DMS 273 treated with DMSO at 0.1 percent for 48 hours (cell line): ENCODE data around the gene KCNJ3.

Source experiments
- DNase-seq: peaks from one replicate; lab custom pipeline; 2025; lab: John Stamatoyannopoulos, UW

Gene KCNJ3

DNA sequence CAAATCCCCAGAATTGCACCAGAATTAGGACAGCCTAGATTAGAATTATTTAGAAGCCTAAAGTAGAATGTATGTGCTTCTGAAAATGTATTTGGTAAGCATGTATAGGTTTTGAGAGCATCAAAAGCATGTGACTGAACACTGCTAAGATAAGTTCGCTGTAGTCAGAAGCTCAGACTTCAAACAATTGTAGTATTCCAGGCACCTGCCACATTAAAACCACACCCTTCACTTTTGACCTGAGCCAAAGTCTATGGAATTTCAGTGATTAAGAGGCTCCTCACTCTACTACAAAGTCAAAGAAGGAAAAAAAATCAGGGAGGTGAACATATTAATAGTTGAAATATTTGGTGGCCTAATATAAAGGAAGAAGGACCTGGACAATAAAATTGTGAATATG is 8.2 kb downstream of the KCNJ3 start:
- peak; percentile 29 for DNase-seq

DNA sequence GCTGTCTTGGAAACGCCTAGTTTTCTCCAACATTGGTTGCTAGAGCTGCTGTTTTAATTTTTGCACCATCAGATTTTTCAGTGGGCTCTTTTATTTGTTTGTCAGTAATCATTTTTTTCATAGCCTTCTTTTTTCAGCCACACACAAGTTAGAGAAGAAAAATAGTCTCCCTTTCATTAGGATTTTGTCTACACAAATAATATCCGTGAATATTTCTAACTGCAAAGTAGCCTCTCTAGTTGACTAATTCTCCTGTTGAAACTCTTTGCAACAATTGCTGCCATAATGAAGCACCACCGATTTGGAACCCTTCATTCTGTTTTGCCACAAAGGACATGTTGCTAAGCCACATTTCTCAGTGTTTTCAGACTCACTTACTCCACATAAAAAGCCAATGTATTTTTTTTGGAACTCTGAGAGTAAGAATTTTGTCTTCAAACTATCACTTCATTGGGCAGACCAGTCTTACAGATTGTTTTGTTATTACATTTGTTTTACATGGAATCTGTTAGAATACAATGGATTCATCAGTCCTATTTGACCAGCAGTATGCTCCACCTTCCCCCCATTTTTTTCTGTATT is 9.6 kb downstream of the KCNJ3 start:
- peak; percentile 54 for DNase-seq

DNA sequence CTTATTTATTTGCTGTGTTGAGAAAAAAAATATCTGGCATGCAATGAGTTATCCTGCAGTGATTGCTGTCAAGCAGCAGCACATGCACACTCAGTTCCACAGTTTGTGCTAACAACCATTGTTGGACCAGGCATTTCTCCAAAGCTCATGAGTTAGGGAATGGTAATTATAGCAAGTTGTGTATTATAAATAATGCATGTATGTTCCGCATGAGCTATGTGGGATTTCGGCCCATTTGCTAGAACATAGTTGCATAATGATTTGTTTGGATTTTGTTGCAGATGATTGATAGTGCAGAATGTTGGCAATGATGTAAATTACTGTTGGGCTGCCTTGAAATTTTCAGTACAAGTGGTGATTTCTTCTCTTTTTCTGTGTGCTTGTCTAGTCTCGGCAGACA is 10.7 kb downstream of the KCNJ3 start:
- DNase-seq, result peak; percentile 78

DNA sequence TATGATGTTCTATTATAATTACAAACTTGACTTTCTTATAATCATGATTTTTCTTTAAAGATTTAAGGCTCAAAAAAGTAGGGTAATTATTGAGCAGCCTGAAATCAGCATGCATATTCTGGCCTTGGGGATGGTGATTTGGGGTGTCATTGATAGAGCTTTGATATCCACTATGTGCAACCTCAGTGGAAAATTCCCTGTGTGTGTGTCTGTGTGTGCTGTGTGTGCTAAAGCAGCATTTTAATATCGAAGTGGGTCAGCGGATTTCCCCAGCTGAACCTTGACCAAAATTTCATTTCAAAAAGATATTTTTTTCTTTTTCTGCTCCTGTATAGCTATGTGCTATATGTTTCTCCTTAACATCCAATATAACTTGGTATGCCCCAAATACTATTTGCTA is 11.6 kb downstream of the KCNJ3 start:
- DNase-seq, result no peak

DNA sequence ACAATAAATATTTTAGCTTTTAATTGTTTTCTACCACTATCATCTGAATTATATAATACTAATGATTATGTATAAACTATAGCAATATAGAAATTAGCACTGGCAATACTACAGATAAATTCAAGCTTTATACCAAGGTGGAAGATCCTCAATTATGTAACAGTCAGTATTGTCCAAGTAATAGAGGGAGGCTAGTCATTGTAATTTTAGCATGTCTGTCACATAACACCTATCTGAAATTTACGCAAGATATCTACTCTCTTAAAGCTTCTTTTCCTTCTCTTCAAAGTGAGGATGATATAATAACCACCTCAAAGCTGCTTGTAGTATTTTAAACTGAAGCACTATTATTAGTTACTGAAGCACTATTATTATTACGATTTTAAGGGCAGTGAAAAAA is 12.2 kb downstream of the KCNJ3 start:
- peak; percentile 25 for DNase-seq

DNA sequence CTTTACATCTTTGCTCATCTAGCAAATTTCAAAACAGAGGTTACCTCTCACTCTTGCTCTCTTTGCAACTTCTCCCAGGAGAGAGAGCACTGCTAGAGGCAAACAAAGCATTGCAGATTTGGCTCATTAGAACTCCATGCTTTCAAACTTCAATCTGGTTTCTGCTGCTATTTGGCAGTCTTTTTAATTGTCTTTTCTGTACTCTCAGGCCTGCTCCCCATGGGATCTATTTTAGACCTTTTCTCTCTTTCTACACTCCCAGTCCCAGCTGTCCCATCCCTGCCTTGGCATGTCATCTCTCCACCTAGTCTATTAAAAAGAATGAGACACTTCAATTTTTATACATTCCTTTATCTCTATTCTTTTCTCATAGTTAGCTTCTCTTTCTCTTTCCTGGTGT is 15.2 kb downstream of the KCNJ3 start:
- DNase-seq, result peak; percentile 73

DNA sequence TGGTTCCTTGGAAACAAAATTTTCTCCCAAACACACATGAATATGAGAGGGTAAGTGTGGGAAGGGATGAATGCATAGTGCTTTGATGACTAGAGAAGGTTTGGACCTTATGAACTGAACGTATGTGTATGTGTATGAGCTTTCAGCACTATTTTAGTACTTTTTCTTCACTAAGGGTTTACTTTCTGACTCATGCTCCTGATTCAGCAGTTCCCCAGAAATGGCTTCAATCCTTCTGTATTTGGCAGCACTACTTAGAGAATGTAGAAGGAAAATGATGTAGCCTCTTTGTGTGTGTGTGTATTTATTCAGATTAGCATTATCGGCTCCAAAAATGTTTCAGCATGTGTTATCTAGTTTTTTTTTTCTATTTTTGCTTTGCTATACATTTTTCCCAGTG is 22.2 kb downstream of the KCNJ3 start:
- no peak for DNase-seq

DNA sequence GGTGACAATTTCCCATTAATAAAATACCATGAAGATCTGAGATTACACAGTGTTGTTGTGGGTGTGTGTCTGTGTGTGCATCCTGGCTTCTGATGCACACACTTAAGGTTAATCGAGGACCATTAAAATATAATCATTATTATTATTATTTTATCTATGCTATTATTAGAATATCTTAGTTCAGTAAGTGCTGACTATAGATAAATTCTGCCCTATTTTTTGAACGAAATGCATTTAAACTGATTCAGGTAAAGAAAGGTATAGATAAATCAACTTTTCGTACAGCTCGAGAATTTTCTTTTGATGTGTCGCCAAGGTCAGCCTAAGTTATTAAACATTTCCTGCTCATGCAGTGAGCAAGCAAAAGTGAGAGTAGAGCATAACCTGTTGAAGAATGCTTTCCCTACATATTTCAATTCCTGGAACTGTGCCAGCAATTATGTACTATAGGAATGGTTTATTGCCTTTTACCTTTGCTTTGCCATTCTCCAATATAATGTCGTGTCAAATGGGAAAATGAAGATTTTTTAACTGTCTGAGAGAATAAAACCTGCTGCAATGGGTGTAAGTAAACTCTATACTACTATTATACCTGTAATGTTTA is 25.8 kb downstream of the KCNJ3 start:
- DNase-seq, result no peak

DNA sequence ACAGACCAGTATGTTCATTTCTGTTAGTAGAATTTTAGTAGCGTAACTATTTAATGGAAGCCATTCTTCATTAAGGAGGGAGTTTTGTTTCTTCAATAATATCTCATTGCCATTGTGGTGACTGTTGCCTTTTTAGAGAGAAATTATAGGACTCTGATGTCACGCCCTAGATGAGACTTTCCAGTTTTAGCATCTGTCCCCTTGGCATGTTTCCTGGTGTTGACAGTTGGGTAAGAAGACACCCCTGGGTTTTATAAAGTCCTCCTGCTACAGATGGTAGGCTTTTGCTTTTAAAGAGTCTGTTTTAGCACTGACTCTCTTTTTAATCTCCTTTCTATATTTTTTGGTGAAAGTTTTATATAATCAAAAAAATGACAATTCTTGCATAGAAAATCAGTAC is 41.9 kb downstream of the KCNJ3 start:
- DNase-seq, result peak; percentile 97

DNA sequence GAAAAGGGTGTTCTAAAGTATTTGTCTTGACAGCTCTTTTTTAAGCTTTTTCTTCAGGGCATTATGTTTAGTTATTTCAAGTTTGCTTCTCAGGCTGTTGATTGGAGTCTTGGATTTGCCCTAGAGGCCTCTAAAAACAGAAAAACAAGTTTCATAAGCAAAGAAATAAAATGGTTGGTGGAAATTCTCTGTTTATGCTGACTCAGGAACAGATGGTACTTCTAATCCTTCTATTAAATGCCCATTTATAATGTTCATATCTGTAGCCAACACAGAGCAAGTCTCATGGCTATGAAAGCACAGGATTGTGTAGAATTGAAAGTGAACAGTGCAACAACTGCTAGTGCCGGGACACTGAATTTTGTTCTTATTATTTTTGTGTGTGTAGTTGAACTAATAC is 60.4 kb downstream of the KCNJ3 start:
- peak; percentile 85 for DNase-seq

DNA sequence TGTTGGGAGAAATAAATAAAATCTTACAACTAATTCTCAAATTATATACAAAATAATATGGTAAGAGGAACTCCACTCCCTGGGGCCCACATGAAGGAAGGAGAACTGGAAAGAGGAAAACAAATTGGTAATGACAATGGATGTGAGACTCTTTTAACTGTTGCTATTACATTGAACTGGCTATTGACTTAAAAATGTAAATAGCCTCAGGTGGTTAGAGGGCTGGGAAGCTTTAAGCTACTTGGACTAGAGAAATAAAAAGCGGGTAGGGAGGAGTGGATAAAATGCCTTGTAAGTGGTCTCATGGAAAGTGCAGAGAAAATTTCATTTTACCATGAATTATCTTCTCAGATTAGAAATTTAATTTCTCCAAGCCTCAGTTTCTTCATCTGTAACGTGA is 64.1 kb downstream of the KCNJ3 start:
- DNase-seq, result no peak

DNA sequence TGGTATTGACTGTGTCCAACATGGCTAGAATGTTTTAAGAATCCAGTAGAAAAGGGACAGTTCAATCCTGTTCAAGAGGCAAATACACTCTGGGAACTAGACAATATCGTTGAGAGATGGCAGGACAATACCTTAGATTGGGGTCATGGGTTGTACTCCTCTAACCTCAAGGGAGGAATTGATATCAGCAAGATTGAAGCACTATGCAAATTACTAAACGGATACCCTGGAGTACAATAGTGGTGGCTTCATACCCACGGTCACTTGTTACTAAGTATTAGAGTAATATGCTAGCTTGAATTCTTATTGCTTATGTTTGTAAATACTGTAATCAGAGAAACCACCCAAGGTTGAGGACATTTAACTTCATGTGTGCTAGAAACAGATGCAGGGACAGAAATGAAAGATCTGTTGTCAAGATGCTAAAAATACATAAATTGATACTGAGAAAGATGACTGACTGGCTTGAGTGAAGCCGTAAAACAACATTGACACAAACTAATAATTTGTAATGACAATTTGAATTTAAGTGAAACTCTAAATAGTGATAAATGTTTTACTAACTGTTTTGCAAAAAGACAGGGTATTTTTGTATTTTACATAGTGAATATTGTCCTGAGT is 73.3 kb downstream of the KCNJ3 start:
- no peak for DNase-seq

DNA sequence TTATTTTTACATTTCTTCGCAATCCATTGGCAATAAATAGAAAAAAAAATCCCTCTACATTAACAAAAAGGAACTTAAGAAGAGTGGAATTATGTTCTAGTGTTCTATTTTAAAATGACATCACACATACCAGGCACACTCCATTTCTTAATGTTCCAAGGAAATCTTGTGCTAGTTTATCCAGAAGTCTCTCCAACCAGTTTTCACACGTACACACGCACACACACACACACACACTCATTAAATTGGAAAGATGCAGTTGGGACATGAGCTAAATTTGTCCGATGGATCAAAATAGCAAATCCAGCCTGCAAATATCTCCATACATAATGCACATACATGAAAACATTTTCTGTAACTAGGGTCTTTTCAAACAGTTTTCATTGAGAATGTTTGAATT is 78.3 kb downstream of the KCNJ3 start:
- no peak for DNase-seq

DNA sequence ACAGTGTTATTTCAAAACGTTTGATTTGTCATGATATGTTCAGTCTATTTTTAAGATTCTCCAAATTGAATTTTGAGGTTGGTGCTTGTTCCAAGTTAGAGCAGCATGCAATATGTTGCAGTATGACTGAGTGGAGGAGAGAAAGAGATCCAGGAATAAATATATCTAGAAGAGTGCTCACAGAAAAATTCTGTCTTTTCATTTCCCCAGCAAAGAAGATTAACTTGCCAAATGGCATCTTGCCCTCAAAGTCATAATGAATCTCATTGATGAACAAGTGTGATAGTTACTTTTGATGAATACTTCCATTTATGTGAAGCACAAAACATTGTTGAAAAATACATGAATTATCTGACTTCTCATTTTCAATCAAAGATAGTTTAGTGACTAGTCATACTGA is 95.9 kb downstream of the KCNJ3 start:
- DNase-seq, result no peak

DNA sequence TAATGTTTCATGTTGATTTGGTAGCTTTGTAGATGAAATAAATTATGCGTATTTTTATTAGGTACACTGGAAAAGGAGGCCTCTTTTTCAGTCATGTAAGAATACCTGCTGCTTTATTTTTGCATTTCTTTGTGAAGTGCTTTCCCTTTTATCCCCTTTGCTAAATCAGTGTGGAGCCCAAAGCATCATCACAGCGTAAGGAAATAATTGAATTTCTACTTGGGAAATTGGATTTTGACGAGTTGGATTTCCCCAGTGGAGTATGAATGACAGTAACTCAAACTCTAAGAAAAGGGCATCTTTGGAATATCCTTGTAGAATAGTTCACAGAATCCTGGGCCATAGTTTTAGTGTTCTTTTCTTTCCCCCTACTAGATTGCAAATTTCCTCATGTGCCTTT is 97.2 kb downstream of the KCNJ3 start:
- DNase-seq, result no peak

DNA sequence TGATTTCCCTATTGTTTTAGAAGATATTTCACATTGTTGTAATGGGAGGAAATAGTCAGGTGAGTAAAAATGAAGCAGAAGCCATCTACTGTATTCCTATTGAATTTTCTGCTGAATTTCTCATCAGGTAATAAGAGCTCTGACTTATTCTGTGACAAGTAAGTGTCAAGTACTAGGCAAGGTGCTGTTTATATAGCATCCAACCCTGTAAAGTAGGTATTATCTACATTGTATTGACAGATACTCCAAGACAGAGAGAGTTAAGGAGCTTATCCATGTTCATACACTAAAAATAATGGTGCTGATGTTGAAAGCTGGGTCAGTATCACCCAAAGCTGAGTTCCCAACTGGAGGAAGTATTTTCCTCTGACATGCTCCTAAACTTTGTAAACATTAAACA is 106.0 kb downstream of the KCNJ3 start:
- DNase-seq, result no peak

DNA sequence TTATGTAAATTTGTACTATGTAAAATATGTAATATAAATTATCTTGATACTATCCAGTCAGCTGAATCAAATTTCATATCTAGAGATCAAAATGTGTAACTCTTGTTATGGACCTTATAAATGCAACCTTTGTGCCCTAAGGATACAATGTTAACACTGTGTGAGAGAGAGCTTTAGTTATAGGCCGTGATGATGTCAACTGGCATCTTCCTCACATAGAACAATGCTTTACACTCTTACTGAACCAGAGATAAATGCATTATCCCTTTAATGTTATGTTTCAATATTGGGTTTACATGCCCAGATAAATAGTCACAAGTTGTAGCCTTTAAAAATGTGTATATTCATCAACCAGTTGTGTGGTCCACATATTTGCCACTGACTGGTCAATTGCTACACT is 115.1 kb downstream of the KCNJ3 start:
- no peak for DNase-seq

DNA sequence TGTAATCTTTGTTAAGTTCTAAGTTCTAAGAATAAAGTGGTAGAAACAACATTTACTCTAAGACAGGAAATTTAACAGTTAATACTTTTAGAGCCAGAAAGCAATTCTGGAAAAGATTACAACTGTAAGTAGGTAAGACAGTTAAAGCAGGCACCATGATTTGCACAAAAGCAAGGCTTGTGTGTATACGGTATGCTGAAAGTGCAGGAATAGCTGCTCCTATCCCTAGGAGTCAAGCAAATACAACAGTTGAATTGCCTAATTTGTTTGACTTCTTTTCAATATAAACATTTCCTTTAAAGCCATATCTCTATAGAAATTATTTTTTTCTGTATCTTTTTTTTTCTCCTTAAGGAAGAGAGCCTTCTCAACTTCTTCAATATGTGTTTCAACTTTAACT is 116.4 kb downstream of the KCNJ3 start:
- DNase-seq, result no peak

DNA sequence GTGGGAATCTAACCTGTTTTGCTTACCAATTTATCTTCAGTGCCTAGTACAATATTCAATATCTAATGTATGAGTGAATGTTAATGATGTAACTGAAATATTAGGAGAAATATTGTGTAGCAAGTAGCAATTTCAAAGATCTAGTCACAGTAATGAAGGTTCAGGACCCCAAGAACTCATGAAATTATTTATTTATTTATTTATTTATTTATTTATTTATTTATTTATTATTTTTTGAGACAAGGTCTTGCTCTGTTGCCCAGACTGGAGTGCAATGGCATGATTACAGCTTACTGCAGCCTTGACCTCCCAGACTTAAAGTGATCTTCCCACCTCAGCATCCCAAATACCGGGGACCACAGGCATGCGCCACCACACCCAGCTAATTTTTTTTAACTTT is 126.9 kb downstream of the KCNJ3 start:
- no peak for DNase-seq

DNA sequence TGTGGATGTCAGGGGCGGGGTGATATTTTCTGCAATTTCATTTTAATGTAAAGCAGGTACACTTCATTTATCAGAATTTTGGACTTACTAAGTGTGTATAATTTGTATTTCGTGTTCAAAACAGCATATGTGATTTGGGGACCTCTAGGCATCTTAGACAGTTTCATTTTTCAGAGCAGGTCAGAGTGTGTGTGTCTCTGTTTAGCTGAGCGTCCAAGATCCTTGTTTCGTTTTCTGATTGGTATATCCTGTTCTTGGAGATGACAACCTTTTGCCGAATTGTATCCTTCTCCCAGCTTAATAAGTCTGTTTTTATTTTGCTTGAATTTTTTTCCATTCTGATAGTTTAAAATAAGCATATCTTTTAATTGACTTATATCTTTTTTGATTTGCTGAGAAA is 128.3 kb downstream of the KCNJ3 start:
- no peak for DNase-seq

DNA sequence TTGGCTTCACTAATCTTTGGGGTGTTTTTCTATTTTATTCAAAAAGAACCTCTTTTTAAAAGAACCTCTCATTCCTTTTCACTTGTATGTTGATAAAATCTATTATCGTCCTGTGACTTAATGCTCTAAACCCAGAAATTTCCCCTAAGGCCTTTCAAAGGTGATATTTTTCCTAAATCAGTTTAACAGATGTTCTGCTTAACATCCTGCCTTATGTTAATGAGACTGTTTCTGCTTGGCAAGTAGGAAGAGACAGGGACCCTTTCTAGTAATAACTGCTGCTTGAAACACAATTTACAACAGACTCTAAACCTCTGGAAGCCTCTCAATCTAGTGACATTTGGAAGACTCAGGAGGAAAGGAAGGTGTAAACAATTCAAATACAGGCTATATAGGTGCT is 128.8 kb downstream of the KCNJ3 start:
- DNase-seq, result peak; percentile 38

DNA sequence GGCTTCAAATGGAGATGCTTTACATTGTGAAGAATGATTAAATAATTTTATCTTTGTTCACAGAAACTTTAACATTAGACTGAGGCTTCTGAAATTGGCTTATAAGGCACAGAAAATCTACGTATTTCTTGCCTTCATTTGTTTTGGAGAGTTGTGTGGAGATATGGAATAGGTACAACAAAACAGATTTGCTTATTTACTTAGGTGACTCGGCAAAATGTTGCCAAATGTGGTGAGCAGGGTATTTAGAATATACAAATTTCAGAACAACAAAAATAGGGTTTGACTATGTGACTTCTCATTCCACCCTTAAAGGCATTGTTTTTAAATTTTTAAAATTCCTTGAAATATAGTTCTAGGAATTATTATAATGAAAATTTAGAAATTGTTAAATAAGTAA is 134.2 kb downstream of the KCNJ3 start:
- no peak for DNase-seq

DNA sequence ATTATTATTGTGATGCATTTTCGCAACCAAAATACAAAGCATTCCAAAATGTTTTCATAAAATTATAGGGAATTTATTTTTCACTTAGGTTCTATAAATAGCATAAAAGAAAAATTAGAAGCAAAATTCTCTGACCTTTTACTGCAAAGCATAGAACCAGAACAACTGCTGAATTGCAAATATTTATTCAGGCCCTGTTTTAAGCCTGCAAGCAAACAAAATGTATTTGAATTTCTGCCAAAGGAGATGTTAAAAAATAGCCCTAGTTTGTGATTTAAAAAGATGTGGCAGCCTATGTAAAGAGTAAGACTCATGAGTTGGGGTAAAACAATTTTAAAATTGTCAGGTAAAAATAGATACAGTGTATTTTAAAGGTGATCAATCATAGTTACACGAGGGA is 138.1 kb downstream of the KCNJ3 start:
- no peak for DNase-seq

DNA sequence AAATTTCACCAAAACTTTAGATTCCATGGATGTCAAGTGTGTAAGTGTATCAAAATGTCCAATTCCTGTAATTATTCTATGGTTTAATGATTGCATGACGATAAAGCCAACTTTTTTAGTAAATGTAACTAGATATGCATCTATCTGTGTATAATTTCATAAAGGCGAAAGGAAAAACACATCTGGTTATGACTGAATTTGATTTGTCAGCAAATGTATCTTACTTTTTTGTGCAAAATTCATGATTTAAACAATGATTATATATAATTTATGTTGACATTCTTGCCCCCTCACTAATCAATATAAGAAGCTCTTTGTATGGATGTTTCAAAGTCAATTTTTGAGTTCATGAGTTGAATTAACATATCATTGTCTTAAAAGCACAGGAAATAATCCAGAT is 138.5 kb downstream of the KCNJ3 start:
- DNase-seq, result no peak
